Heart right ventricle (tissue), 16 donors: Measurements from ENCODE around the gene EXOC2. TPM values are rescaled to one million over a fixed set of nuclear protein-coding genes. Genes with fewer than 3 reads are reported as not detected.

ENCODE experiments used
- ATAC-seq, 8 donors: fragments of 200-7000 bp; cut with Tn5 transposase; one replicate each; pipeline ENCODE4 v1.9.1; 2020; ENCODE audit warnings: mild to moderate bottlenecking in 8 of 8, moderate library complexity in 8 of 8, moderate number of reproducible peaks in 1 of 8
- DNase-seq, 2 donors: peaks; one replicate each; pipeline ENCODE4 v3.0.0-alpha.2; 2020
- H3K27ac ChIP-seq, 10 donors: fragments of 200-600 bp; sonication (generic) in 2 of 10; one replicate each; pipeline versions ENCODE4 v1.5.0 to v1.8.0; 2020 to 2022; ENCODE audit warnings: mild to moderate bottlenecking in 3 of 10
- H3K27me3 ChIP-seq, 7 donors: fragments of 200-600 bp; one replicate each; pipeline ENCODE4 v1.8.0; 2021 to 2022; ENCODE audit warnings: mild to moderate bottlenecking in 2 of 7
- H3K36me3 ChIP-seq, 9 donors: fragments of 200-600 bp; sonication (generic) in 1 of 9; one replicate each; pipeline versions ENCODE4 v1.5.0 to v1.8.0; 2020 to 2022; ENCODE audit warnings: mild to moderate bottlenecking in 2 of 9
- H3K4me1 ChIP-seq, 9 donors: fragments of 200-600 bp; sonication (generic) in 1 of 9; one replicate each; pipeline versions ENCODE4 v1.5.0 to v1.8.0; 2020 to 2022; ENCODE audit warnings: mild to moderate bottlenecking in 4 of 9
- H3K4me3 ChIP-seq, 10 donors: fragments of 200-600 bp; sonication (generic) in 2 of 10; one replicate each; pipeline versions ENCODE4 v1.5.0 to v1.8.0; 2020 to 2022; ENCODE audit warnings: mild to moderate bottlenecking in 7 of 10, moderate library complexity in 2 of 10
- H3K9me3 ChIP-seq, 11 donors: fragments of 200-600 bp in 10 of 11; sonication (generic) in 2 of 11; one replicate each; pipeline versions ENCODE4 v1.5.0 to v1.8.0; 2013 to 2022; ENCODE audit warnings: mild to moderate bottlenecking in 2 of 11, control low read depth in 1 of 11, moderate library complexity in 1 of 11
- CTCF ChIP-seq, 9 donors: fragments of 200-600 bp; sonication (generic) in 2 of 9; IDR thresholded peaks; one replicate each; pipeline versions ENCODE4 v1.5.0 to v1.8.0; 2021 to 2022; ENCODE audit warnings: antibody characterized with exemption in 9 of 9, mild to moderate bottlenecking in 5 of 9, moderate library complexity in 1 of 9
- WGBS, 2 donors: extraction: QIAGEN DNeasy Blood & Tissue Kit; methylation state at CpG; one replicate each; pipeline ENCODE4 v1.1.7; 2013; ENCODE audit warnings: inconsistent platforms in 1 of 2; 5-methylcytosine and 5-hydroxymethylcytosine counted together
- intact Hi-C, 10 donors: fragments of 100-400 bp; cut with DNase I; formaldehyde crosslinking; loops; one replicate each; pipeline versions ENCODE4 v1.11.1 to v1.14.2; 2022
- polyA plus RNA-seq, 2 donors: library from polyadenylated mRNA; stranded (reverse); fragments of 200-250 nt; gene quantifications; one replicate each; pipeline ENCODE4 v1.2.3, GENCODE V29; 2013
- total RNA-seq, 10 donors: library from RNA; stranded (reverse); fragmentation: NEBNext Ultra II Directional in 3 of 10; extraction: Animal tissue kit (Norgen Biotek cat#: 25700) in 3 of 10; gene quantifications; one replicate each; pipeline versions ENCODE4 v1.2.1 to v1.2.4, GENCODE V29; 2021 to 2023
- donor health status: Arrhythmogenic right ventricular cardiomyopathy.
- donor health status: ischemic (EF 13 %, LVEDD 7.1; RV severe dilation, severe dysfunction).
- donor health status: healthy with polysubstance abuse.
- donor health status: DM: no; HTN: yes; CAD: no.
- donor health status: DM: no; HTN: no; CAD: no.
- donor health status: ischemic (EF 25% LVEDD 6.9; RV normal size, moderate dysfunction).
- donor health status: ischemic (EF 25% LVEDD 5.7; RV mildly dilated, moderate dysfunction).
- donor health status: healthy.
- donor health status: DM: yes; HTN: yes; CAD: no.
- donor health status: Ischemic cardiomyopathy.
- donor health status: ischemic (EF 35%, LVEDD 5.7; RV mildly dilated, moderate dysfunction).
- donor health status: nonischemic (EF 11% LVEDD 7.7; RV severe dilation, severe dysfunction).
- donor health status: DM: yes; HTN: yes; CAD: no.
- donor health status: PGD.
- donor health status: ischemic (EF 29% LVEDD 5.4; RV normal size, mild dysfunction).
- donor health status: nonischemic (EF 23%, LVEDD 6.1; RV moderate dilation, normal function).

Gene EXOC2
- total and polyA plus RNA-seq, 12 donors: 4.0 to 18.4 (median 12.9) TPM

- no peak for ATAC-seq
- no peak for DNase-seq
- Histone ChIP-seq H3K4me3 (no peak overlapping the region), H3K4me1 (peaks cover 0 to 20% (median 12%) of the 10 kb centered on the region in 9 donors), H3K27me3 (peaks cover 0 to 4% (median 0%) of the 10 kb centered on the region in 7 donors), H3K36me3 (no peaks in the 10 kb centered on the region), H3K27ac (peak overlapping the region in 2 of 10 donors; percentile 17 to 21), H3K9me3 (no peaks in the 10 kb centered on the region)
- intact Hi-C loops: loop anchor here in 3 of 10 donors (10.0 kb wide), 1 partner anchor 118 kb away; no protein-coding TSS in a partner anchor
- no peak for TF ChIP-seq CTCF (IDR thresholded peaks at IDR 0.05)
- WGBS, 2 donors: 56 to 83% methylated on average over 8 of the region's 8 CpGs
These were observed 19.9 kb upstream of the EXOC2 start for GRCh38 chr6:712805-713204.

DNA sequence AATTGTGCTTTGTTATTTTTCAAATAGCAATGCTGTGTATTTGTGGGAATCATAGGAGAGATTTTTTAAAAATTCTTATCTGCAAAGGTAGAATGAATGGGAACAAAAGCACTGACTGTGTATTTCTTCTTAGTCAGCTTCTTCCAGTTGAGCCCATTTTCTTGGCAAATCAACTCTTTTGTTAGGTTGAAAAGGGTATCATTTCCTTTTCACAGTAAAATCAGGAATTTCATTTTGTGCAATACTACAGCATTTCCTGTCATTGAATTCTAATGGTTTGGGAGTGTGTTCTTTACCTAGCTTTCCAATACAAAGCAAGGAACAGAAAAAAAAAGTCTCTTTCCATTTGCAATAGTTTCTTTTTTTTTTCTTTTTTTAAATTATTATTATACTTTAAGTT is 19.0 kb upstream of the EXOC2 start:
- peak overlapping the region; percentile 81 to 97 (median 92) for H3K27ac ChIP-seq
- DNase-seq: no peak
- H3K9me3 ChIP-seq: no peaks in the 10 kb centered on the region
- TF ChIP-seq CTCF (IDR thresholded peaks at IDR 0.05): no peak
- ATAC-seq: peak in 4 of 8 donors; percentile 43 to 52 (median 50)
- H3K4me3 ChIP-seq: peak overlapping the region in 6 of 10 donors; percentile 59 to 75 (median 68)
- H3K36me3 ChIP-seq: no peaks in the 10 kb centered on the region
- H3K27me3 ChIP-seq: peaks cover 0 to 4% (median 0%) of the 10 kb centered on the region in 7 donors
- peaks cover 0 to 20% (median 12%) of the 10 kb centered on the region in 9 donors for H3K4me1 ChIP-seq
- intact Hi-C loops: loop anchor here in 3 of 10 donors (10.0 kb wide), 1 partner anchor 117 kb away; no protein-coding TSS in a partner anchor

- intact Hi-C loops: loop anchor here in 3 of 10 donors (10.0 kb wide), 1 partner anchor 116 kb away; no protein-coding TSS in a partner anchor
- peak overlapping the region; percentile 58 to 84 (median 70) for H3K4me3 ChIP-seq
- peak in 1 of 9 donors; percentile 7 for TF ChIP-seq CTCF (IDR thresholded peaks at IDR 0.05)
- WGBS, 2 donors: 1% methylated on average over 55 of the region's 55 CpGs
- peak; percentile 84 to 95 (median 92) for ATAC-seq
- no peaks in the 10 kb centered on the region for H3K9me3 ChIP-seq
- H3K27me3 ChIP-seq: peaks cover 0 to 11% (median 0%) of the 10 kb centered on the region in 7 donors
- H3K4me1 ChIP-seq: peaks cover 0 to 20% (median 12%) of the 10 kb centered on the region in 9 donors
- DNase-seq: peak; percentile 59 to 66
- H3K27ac ChIP-seq: peak overlapping the region; percentile 81 to 97 (median 92)
- H3K36me3 ChIP-seq: no peaks in the 10 kb centered on the region
These were observed 17.9 kb upstream of the EXOC2 start for GRCh38 chr6:710601-711571.

DNA sequence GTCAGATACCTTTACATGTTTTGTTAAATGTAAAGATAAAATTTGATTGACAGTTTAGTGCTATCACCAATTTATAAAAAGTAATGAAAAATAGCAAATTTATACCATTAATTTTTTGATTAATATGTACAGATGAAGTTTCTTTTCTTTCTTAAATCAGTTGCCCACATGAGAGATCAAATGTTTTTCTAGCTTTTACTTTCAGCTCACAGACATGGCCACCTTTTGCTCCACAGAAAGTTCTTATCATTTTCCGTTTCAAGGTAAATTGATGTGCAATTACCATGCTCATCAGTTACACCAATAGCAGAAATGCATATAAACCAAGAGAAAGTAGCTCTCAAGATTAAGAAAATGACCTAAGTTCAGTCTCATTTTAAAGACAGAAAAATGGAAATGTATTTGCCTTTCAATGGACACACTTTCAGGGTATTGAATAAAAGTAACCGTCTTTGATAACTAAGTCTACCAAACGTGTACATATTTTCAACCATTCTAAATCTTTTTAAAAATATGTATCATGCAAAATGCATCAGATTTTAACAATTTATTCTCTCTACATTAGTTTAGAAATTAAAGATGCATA is 16.6 kb upstream of the EXOC2 start:
- no peak for TF ChIP-seq CTCF (IDR thresholded peaks at IDR 0.05)
- Histone ChIP-seq H3K36me3 (no peaks in the 10 kb centered on the region), H3K9me3 (no peaks in the 10 kb centered on the region), H3K27me3 (peaks cover 0 to 11% (median 0%) of the 10 kb centered on the region in 7 donors), H3K4me1 (peaks cover 0 to 20% (median 12%) of the 10 kb centered on the region in 9 donors), H3K27ac (peak overlapping the region in 1 of 10 donors; percentile 97), H3K4me3 (no peak overlapping the region)
- no peak for DNase-seq
- WGBS, 2 donors: 93 to 94% methylated on average over 3 of the region's 3 CpGs
- no peak for ATAC-seq
- intact Hi-C loops: loop anchor here in 3 of 10 donors (10.0 kb wide), 1 partner anchor 115 kb away; no protein-coding TSS in a partner anchor
